MG63 (cell line): Measurements from ENCODE around the gene SFMBT2. TPM values are rescaled to one million over a fixed set of nuclear protein-coding genes. Genes with fewer than 3 reads are reported as not detected.
A peak's percentile ranks its signal among the peaks of the same experiment; 100 is the strongest.

ENCODE experiments used
- DNase-seq: peaks from one replicate; pipeline ENCODE4 v3.0.0-alpha.2; 2020
- H3K27me3 ChIP-seq: fragments of 250-450 bp; sonication (Bioruptor Pico); 2 replicates; pipeline ENCODE4 v1.5.1; 2020; ENCODE audit warnings: mild to moderate bottlenecking, moderate library complexity
- H3K36me3 ChIP-seq: fragments of 250-450 bp; sonication (Bioruptor Pico); 2 replicates; pipeline ENCODE4 v1.5.1; 2020; ENCODE audit warnings: mild to moderate bottlenecking, moderate library complexity
- H3K4me3 ChIP-seq: fragments of 250-450 bp; sonication (Bioruptor Pico); 2 replicates; pipeline ENCODE4 v1.5.1; 2020; ENCODE audit warnings: mild to moderate bottlenecking, moderate library complexity
- H3K9me3 ChIP-seq: fragments of 250-450 bp; sonication (Bioruptor Pico); 2 replicates; pipeline ENCODE4 v1.5.1; 2020; ENCODE audit warnings: mild to moderate bottlenecking, moderate library complexity
- total RNA-seq: library from RNA; depleted of rRNA; stranded (reverse); fragments of >200 nt; shearing (Covaris generic); gene quantifications from 2 replicates; pipeline ENCODE4 v1.2.3, GENCODE V29; 2014; ENCODE audit warnings: low replicate concordance

SFMBT2 gene
- total RNA-seq, 1 experiment from 2014 or later: 0.03 TPM

GRCh38 chr10:7285522-7286322, 125.1 kb downstream of the SFMBT2 start:
- no peak overlapping the region for H3K4me3 ChIP-seq
- H3K9me3 ChIP-seq: no peaks in the 10 kb centered on the region
- H3K27me3 ChIP-seq: no peaks in the 10 kb centered on the region
- DNase-seq: no peak
- H3K36me3 ChIP-seq: no peaks in the 10 kb centered on the region

GRCh38 chr10:7283246-7283645, 127.6 kb downstream of the SFMBT2 start:
- Histone ChIP-seq H3K4me3 (no peak overlapping the region), H3K27me3 (no peaks in the 10 kb centered on the region), H3K9me3 (no peaks in the 10 kb centered on the region), H3K36me3 (no peaks in the 10 kb centered on the region)
- no peak for DNase-seq

GRCh38 chr10:7282457-7282856, 128.4 kb downstream of the SFMBT2 start:
- Histone ChIP-seq H3K9me3 (no peaks in the 10 kb centered on the region), H3K36me3 (no peaks in the 10 kb centered on the region), H3K4me3 (no peak overlapping the region), H3K27me3 (no peaks in the 10 kb centered on the region)
- DNase-seq: no peak

DNA sequence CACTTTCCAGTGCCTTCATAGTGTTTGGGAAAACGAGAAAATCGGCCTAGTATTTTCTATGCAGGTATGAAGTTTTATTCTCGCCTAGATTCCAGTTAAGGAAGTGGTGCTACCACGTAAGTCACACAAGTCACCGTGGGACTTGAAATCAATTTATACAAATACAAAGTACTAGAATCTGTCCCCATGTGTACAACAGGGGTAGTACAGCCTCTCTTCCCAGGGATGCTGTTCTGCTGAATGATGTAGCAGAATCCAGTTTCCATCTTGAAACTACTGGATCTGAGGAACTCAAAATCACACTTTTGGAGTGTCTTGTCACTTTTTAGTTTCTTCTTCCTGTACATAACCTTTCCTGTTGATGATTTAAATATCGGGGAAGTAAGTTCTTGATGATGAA, 129.4 kb downstream of the SFMBT2 start:
- H3K9me3 ChIP-seq: no peaks in the 10 kb centered on the region
- no peaks in the 10 kb centered on the region for H3K27me3 ChIP-seq
- no peak overlapping the region for H3K4me3 ChIP-seq
- H3K36me3 ChIP-seq: no peaks in the 10 kb centered on the region
- no peak for DNase-seq

- DNase-seq: no peak
- Histone ChIP-seq H3K4me3 (no peak overlapping the region), H3K9me3 (no peaks in the 10 kb centered on the region), H3K27me3 (no peaks in the 10 kb centered on the region), H3K36me3 (no peaks in the 10 kb centered on the region)
Measured at GRCh38 chr10:7279303-7279702, 131.5 kb downstream of the SFMBT2 start.

DNA sequence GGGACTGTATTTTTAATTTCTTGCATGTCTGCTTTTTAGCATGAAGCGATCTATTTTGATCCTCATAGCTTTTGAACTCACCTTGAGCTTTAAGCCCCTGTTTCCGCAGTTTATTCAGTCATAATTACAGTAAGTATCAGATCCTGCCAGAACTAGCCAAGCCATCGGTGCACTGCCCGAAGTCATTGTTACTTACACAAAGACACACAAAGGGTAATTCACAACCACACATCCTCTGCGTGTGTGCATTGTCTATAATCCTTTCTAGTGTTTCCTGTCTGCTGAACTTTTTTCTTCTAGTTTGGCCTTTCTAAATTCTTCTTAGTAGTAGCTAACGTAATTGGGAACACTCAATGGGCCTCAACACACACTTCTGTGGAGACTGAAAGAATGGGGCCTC, 133.0 kb downstream of the SFMBT2 start:
- no peak for DNase-seq
- no peaks in the 10 kb centered on the region for H3K36me3 ChIP-seq
- no peaks in the 10 kb centered on the region for H3K27me3 ChIP-seq
- H3K4me3 ChIP-seq: no peak overlapping the region
- H3K9me3 ChIP-seq: no peaks in the 10 kb centered on the region

- no peak for DNase-seq
- no peak overlapping the region for H3K4me3 ChIP-seq
- no peaks in the 10 kb centered on the region for H3K27me3 ChIP-seq
- H3K36me3 ChIP-seq: no peaks in the 10 kb centered on the region
- H3K9me3 ChIP-seq: no peaks in the 10 kb centered on the region
Measured at GRCh38 chr10:7277432-7277831, 133.4 kb downstream of the SFMBT2 start.

DNA sequence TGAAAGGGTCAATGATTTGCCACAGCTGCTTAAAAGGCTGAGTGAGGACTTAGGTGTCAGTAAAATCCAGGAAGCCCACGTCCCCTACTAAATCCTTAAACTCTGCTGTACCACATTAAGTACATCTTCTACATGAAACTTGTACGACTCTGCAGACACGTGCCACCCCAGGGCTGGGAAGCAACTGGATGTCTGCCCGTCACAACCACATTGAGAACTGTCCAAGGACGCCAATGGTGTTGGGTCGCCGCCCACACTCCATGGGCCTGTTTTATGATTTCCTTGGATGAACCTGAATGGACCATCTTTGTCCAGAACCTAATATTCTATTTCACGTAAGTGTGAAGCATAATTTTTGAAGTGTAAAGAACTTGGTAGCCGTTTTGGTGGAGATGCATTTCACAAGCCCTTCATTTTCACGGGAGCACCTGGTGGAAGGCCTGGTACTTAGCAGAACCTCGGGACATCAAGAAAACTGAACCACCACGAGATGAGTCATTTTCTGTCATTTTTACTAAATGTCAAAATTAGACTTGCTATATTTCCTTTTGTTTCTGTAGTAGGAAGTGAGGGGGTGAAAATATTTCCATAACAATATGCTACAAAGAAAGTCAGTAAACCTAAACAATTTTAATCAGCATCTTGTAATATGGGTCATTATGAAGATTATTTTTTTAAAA, 134.9 kb downstream of the SFMBT2 start:
- no peak for DNase-seq
- H3K36me3 ChIP-seq: no peaks in the 10 kb centered on the region
- no peaks in the 10 kb centered on the region for H3K27me3 ChIP-seq
- no peak overlapping the region for H3K4me3 ChIP-seq
- H3K9me3 ChIP-seq: no peaks in the 10 kb centered on the region

DNA sequence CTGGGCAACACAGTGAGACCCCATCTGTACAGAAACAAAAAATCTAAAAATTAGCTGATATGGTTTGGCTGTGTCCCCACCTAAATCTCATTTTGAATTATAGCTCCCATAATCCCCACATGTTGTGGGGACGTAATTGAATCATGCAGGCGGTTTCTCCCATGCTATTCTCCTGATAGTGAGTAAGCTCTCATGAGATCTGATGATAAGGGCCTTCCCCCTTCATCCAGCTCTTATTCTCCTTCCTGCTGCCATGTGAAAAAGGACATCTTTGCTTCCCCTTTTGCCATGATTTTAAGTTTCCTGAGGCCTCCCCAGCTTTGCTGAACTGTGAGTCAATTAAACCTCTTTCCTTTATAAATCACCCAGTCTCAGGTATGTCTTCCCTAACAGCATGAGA, 136.5 kb downstream of the SFMBT2 start:
- Histone ChIP-seq H3K9me3 (no peaks in the 10 kb centered on the region), H3K4me3 (no peak overlapping the region), H3K36me3 (no peaks in the 10 kb centered on the region), H3K27me3 (no peaks in the 10 kb centered on the region)
- DNase-seq: no peak

GRCh38 chr10:7272008-7272407, 138.8 kb downstream of the SFMBT2 start:
- Histone ChIP-seq H3K27me3 (no peaks in the 10 kb centered on the region), H3K9me3 (no peaks in the 10 kb centered on the region), H3K36me3 (no peaks in the 10 kb centered on the region), H3K4me3 (no peak overlapping the region)
- no peak for DNase-seq

DNA sequence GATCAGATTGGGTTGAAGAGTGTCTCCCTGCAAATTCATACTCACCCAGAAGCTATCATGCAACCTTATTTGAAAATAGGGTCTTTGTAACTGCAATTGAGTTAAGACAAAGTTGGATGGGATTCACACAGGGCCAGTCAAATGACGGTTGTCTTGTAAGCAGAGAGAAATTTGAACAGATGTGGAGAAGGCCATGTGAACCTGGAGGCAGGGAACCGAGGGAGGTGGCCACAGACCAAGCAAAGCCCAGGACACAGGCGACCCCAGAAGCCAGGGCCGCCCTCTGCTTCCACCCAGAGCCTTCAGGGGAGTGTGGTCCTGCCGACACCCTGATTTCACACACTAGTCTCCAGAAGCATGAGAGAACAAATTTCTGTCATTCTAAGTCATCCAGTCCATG, 140.8 kb downstream of the SFMBT2 start:
- Histone ChIP-seq H3K36me3 (no peaks in the 10 kb centered on the region), H3K9me3 (no peaks in the 10 kb centered on the region), H3K4me3 (no peak overlapping the region), H3K27me3 (no peaks in the 10 kb centered on the region)
- no peak for DNase-seq

- Histone ChIP-seq H3K36me3 (no peaks in the 10 kb centered on the region), H3K4me3 (no peak overlapping the region), H3K27me3 (no peaks in the 10 kb centered on the region), H3K9me3 (no peaks in the 10 kb centered on the region)
- no peak for DNase-seq
Measured at GRCh38 chr10:7267142-7267541, 143.7 kb downstream of the SFMBT2 start.

DNA sequence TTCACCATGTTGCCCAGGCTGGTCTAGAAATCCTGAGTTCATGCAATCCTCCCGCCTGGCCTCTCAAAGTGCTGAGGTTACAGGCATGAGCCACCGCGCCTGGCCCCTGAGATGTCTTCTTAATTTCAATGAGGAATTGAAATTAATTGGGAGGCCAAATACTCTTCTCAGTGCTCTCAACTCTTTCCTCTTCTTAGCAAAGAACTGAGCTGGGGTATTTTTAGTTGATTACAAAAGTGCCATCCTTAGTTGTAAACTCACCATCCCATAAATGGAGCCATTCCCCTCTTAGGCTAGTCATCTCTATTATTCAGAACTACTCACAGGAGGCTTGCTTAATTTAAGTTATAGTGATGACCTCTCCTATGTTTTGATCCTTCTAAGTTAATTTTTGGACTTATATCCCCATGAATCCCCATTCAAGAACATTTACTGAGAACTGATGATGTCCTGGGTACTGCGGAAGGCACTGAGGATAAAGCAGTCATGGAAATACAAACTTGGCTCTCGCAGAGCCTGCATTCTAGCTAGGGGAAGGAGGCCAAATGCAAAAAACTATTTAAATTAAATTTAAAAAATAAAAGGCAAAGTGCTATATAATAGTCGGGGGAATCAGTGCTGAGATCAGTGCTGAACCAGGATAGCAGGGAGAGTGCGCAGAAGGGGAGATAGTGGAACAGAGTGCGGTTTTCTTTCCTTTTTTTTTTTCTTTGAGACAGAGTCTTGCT, 145.3 kb downstream of the SFMBT2 start:
- H3K27me3 ChIP-seq: no peaks in the 10 kb centered on the region
- no peaks in the 10 kb centered on the region for H3K36me3 ChIP-seq
- no peak overlapping the region for H3K4me3 ChIP-seq
- H3K9me3 ChIP-seq: no peaks in the 10 kb centered on the region
- DNase-seq: no peak

GRCh38 chr10:7264313-7264756, 146.5 kb downstream of the SFMBT2 start:
- Histone ChIP-seq H3K27me3 (no peaks in the 10 kb centered on the region), H3K36me3 (no peaks in the 10 kb centered on the region), H3K4me3 (no peak overlapping the region), H3K9me3 (no peaks in the 10 kb centered on the region)
- peak; percentile 33 for DNase-seq

DNA sequence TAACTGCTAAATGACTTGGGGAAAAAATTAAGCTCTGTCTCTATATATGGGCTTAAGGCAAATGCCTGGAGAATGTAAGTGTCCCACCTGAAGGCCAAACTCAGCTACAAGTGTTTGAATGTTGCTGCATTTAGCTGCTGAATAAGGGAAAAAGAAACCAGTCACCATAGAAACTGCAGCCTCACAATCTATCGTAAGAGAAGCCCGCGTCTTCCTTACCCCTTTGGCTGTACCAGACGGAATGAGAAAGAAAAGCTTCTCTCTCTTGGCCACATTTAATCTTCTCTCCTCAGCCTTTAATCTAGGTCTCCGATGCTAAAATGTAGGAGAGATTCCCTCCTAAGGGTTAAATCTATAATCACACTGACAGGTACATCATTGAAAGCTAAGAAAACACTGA, 147.2 kb downstream of the SFMBT2 start:
- H3K4me3 ChIP-seq: no peak overlapping the region
- no peaks in the 10 kb centered on the region for H3K9me3 ChIP-seq
- H3K27me3 ChIP-seq: no peaks in the 10 kb centered on the region
- H3K36me3 ChIP-seq: no peaks in the 10 kb centered on the region
- DNase-seq: no peak

DNA sequence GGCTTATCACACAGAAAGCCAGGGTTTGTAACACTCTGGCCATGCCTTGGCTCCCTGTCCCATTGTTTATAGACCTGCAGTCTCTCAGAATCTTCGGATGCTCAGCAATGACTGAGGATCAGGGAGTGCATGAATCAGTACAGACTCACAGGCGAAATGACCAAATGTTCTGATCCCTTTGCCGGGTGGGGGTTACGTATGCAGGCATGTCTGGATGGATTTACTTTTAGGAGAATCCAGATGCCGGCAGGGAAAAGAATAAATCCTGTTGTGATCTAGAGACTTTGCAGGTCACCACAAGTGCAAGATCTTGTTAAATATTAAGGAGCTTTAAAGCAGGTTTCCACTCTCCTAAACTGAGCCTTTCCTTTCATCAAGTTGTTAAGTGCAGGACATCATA, 149.5 kb downstream of the SFMBT2 start:
- DNase-seq: peak; percentile 6
- no peaks in the 10 kb centered on the region for H3K9me3 ChIP-seq
- no peak overlapping the region for H3K4me3 ChIP-seq

DNA sequence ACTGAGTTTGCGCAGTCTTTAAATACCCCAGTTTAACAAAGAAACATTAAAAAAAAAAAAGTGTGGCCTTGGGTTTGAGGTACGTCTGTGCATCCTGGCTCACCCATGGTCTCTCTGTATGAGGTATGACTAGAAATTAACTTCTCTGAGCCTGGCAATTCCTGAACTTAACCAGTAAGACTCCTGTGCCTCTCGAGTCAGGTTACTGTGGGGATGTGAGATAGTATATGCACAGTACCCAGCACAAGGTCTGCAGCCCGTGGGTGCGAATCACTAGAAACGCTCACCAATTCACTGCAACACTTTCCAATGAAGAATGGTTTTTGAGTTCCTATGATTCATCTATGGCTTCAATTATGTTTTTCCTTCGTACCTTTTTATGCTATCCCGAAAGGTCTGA, 149.9 kb downstream of the SFMBT2 start:
- no peak for DNase-seq
- Histone ChIP-seq H3K36me3 (no peaks in the 10 kb centered on the region), H3K9me3 (no peaks in the 10 kb centered on the region), H3K27me3 (no peaks in the 10 kb centered on the region), H3K4me3 (no peak overlapping the region)

More for the DNA sequence above, 149.5 kb downstream of the SFMBT2 start:
- H3K27me3 ChIP-seq: no peaks in the 10 kb centered on the region
- no peaks in the 10 kb centered on the region for H3K36me3 ChIP-seq
